Mesendoderm (in vitro differentiated cells): ENCODE results near the gene PNPLA3.

Experiments used
- DNase-seq: peaks from one replicate; pipeline ENCODE4 v3.0.0; 2013
- H2AK5ac ChIP-seq: 2 replicates; pipeline ENCODE4 v1.6.1; 2013; ENCODE audit warnings: low read length, inconsistent platforms
- H2BK120ac ChIP-seq: 2 replicates; pipeline ENCODE4 v1.6.1; 2013; ENCODE audit warnings: low read depth, mild to moderate bottlenecking, low read length, moderate library complexity, mixed read lengths
- H2BK15ac ChIP-seq: replicated peaks from 2 replicates; pipeline ENCODE4 v1.6.1; 2013; ENCODE audit warnings: low read depth, mild to moderate bottlenecking, moderate library complexity
- H2BK5ac ChIP-seq: 2 replicates; pipeline ENCODE4 v1.6.1; 2013; ENCODE audit warnings: low read length, inconsistent platforms
- H3K18ac ChIP-seq: 2 replicates; pipeline ENCODE4 v1.6.1; 2013; ENCODE audit warnings: mild to moderate bottlenecking, low read length, mixed read lengths
- H3K23ac ChIP-seq: one replicate; pipeline ENCODE4 v1.6.1; 2013; ENCODE audit warnings: low read length
- H3K27ac ChIP-seq: 2 replicates; pipeline ENCODE4 v1.5.1; 2013; ENCODE audit warnings: low read depth, mild to moderate bottlenecking, inconsistent platforms, low read length, moderate library complexity
- H3K27me3 ChIP-seq: 2 replicates; pipeline ENCODE4 v1.6.1; 2013; ENCODE audit warnings: low read length, control low read depth, mild to moderate bottlenecking, inconsistent platforms; ENCODE audit not compliant: insufficient read depth, poor library complexity
- H3K36me3 ChIP-seq: 2 replicates; pipeline ENCODE4 v1.6.1; 2013; ENCODE audit warnings: low read length, inconsistent platforms; ENCODE audit not compliant: control insufficient read depth, insufficient read depth
- H3K4ac ChIP-seq: one replicate; pipeline ENCODE4 v1.6.1; 2013; ENCODE audit warnings: low read depth, mild to moderate bottlenecking, low read length, moderate library complexity
- H3K4me1 ChIP-seq: 2 replicates; pipeline ENCODE4 v1.6.1; 2013; ENCODE audit warnings: low read depth, low read length, inconsistent platforms; ENCODE audit not compliant: control insufficient read depth
- H3K4me2 ChIP-seq: 2 replicates; pipeline ENCODE4 v1.6.1; 2013; ENCODE audit warnings: low read length
- H3K4me3 ChIP-seq: 2 replicates; pipeline ENCODE4 v1.5.1; 2013; ENCODE audit warnings: mild to moderate bottlenecking, low read length
- H3K56ac ChIP-seq: one replicate; pipeline ENCODE4 v1.6.1; 2013; ENCODE audit warnings: low read length
- H3K79me1 ChIP-seq: 2 replicates; pipeline ENCODE4 v1.6.1; 2013; ENCODE audit warnings: low read length, inconsistent platforms
- H3K79me2 ChIP-seq: 2 replicates; pipeline ENCODE4 v1.6.1; 2013; ENCODE audit warnings: mild to moderate bottlenecking, low read length; ENCODE audit not compliant: control insufficient read depth, insufficient read depth
- H3K9ac ChIP-seq: 2 replicates; pipeline ENCODE4 v1.6.1; 2013; ENCODE audit warnings: low read length, inconsistent platforms
- H4K5ac ChIP-seq: one replicate; pipeline ENCODE4 v1.6.1; 2013; ENCODE audit warnings: low read length
- H4K8ac ChIP-seq: one replicate; pipeline ENCODE4 v1.6.1; 2013; ENCODE audit warnings: low read depth, mild to moderate bottlenecking, control low read depth, low read length, moderate library complexity
- WGBS: extraction: QIAGEN DNeasy Blood & Tissue Kit; methylation state at CpG from one replicate; pipeline ENCODE4 v1.1.7; 2013; ENCODE audit warnings: low lambda C conversion rate, missing lambda C conversion rate; ENCODE audit not compliant: insufficient coverage; ENCODE audit errors: extremely low coverage; 5-methylcytosine and 5-hydroxymethylcytosine counted together

PNPLA3 gene

GRCh38 chr22:43988960-43989359 lies 65.4 kb downstream of the PNPLA3 start:
- no peaks in the 10 kb centered on the region for H3K27me3 ChIP-seq
- H4K8ac ChIP-seq = no peak overlapping the region
- peaks cover 6% of the 10 kb centered on the region for H3K36me3 ChIP-seq
- no peak overlapping the region for H3K18ac ChIP-seq
- H3K27ac ChIP-seq = no peak overlapping the region
- no peak overlapping the region for H2BK120ac ChIP-seq
- H3K79me2 ChIP-seq = no peaks in the 10 kb centered on the region
- H3K9ac ChIP-seq = no peak overlapping the region
- no peak overlapping the region for H3K56ac ChIP-seq
- no peak overlapping the region for H3K4me3 ChIP-seq
- no peak overlapping the region for H4K5ac ChIP-seq
- no CpG with 5 or more reads among the region's 10 CpGs for WGBS
- H2BK15ac ChIP-seq = no peak overlapping the region
- H3K4ac ChIP-seq = no peak overlapping the region
- no peaks in the 10 kb centered on the region for H3K79me1 ChIP-seq
- no peak for DNase-seq
- no peaks in the 10 kb centered on the region for H3K4me1 ChIP-seq
- no peak overlapping the region for H3K4me2 ChIP-seq
- no peak overlapping the region for H2BK5ac ChIP-seq
- H3K23ac ChIP-seq = no peak overlapping the region
- H2AK5ac ChIP-seq = no peak overlapping the region

GRCh38 chr22:43990044-43990443 lies 66.4 kb downstream of the PNPLA3 start:
- no peaks in the 10 kb centered on the region for H3K27me3 ChIP-seq
- no peaks in the 10 kb centered on the region for H3K79me1 ChIP-seq
- H3K4me1 ChIP-seq = no peaks in the 10 kb centered on the region
- no peak overlapping the region for H3K4me2 ChIP-seq
- H4K8ac ChIP-seq = no peak overlapping the region
- no peak overlapping the region for H3K9ac ChIP-seq
- no peak overlapping the region for H3K56ac ChIP-seq
- WGBS = no CpG with 5 or more reads among the region's 13 CpGs
- no peak for DNase-seq
- H3K18ac ChIP-seq = no peak overlapping the region
- H3K23ac ChIP-seq = no peak overlapping the region
- H3K4ac ChIP-seq = no peak overlapping the region
- no peak overlapping the region for H2AK5ac ChIP-seq
- H2BK5ac ChIP-seq = no peak overlapping the region
- H2BK15ac ChIP-seq = no peak overlapping the region
- H3K4me3 ChIP-seq = no peak overlapping the region
- peaks cover 5% of the 10 kb centered on the region for H3K36me3 ChIP-seq
- no peak overlapping the region for H2BK120ac ChIP-seq
- H3K27ac ChIP-seq = no peak overlapping the region
- no peaks in the 10 kb centered on the region for H3K79me2 ChIP-seq
- H4K5ac ChIP-seq = no peak overlapping the region

- Histone ChIP-seq H3K27ac (no peak overlapping the region), H4K8ac (no peak overlapping the region), H2BK15ac (no peak overlapping the region), H3K79me1 (no peaks in the 10 kb centered on the region), H2AK5ac (no peak overlapping the region), H4K5ac (no peak overlapping the region), H3K18ac (no peak overlapping the region), H2BK120ac (no peak overlapping the region), H3K4ac (no peak overlapping the region), H3K9ac (no peak overlapping the region), H3K79me2 (no peaks in the 10 kb centered on the region), H3K4me1 (no peaks in the 10 kb centered on the region), H3K23ac (no peak overlapping the region), H2BK5ac (no peak overlapping the region), H3K56ac (no peak overlapping the region), H3K4me3 (no peak overlapping the region), H3K4me2 (no peak overlapping the region), H3K36me3 (peaks cover 4% of the 10 kb centered on the region), H3K27me3 (no peaks in the 10 kb centered on the region)
- no CpG with 5 or more reads among the region's 11 CpGs for WGBS
- no peak for DNase-seq
Measured at GRCh38 chr22:43991316-43992020, 67.9 kb downstream of the PNPLA3 start.

GRCh38 chr22:43992331-43992821 lies 68.8 kb downstream of the PNPLA3 start:
- Histone ChIP-seq H3K56ac (no peak overlapping the region), H3K27ac (no peak overlapping the region), H2BK5ac (no peak overlapping the region), H2BK120ac (no peak overlapping the region), H3K79me1 (no peaks in the 10 kb centered on the region), H2BK15ac (no peak overlapping the region), H3K18ac (no peak overlapping the region), H3K9ac (no peak overlapping the region), H3K4me1 (no peaks in the 10 kb centered on the region), H2AK5ac (no peak overlapping the region), H3K4me3 (no peak overlapping the region), H4K8ac (no peak overlapping the region), H3K27me3 (no peaks in the 10 kb centered on the region), H3K23ac (no peak overlapping the region), H3K4me2 (no peak overlapping the region), H4K5ac (no peak overlapping the region), H3K79me2 (no peaks in the 10 kb centered on the region), H3K4ac (no peak overlapping the region), H3K36me3 (peaks cover 4% of the 10 kb centered on the region)
- WGBS = no CpG with 5 or more reads among the region's 16 CpGs
- no peak for DNase-seq

GRCh38 chr22:43993072-43993760 lies 69.6 kb downstream of the PNPLA3 start:
- Histone ChIP-seq H3K4ac (no peak overlapping the region), H3K23ac (no peak overlapping the region), H3K56ac (no peak overlapping the region), H3K18ac (no peak overlapping the region), H4K8ac (no peak overlapping the region), H4K5ac (no peak overlapping the region), H3K27ac (no peak overlapping the region), H2BK5ac (no peak overlapping the region), H3K4me2 (no peak overlapping the region), H3K79me1 (no peaks in the 10 kb centered on the region), H2AK5ac (no peak overlapping the region), H2BK15ac (no peak overlapping the region), H2BK120ac (no peak overlapping the region), H3K4me1 (no peaks in the 10 kb centered on the region), H3K36me3 (peaks cover 4% of the 10 kb centered on the region), H3K27me3 (no peaks in the 10 kb centered on the region), H3K9ac (no peak overlapping the region), H3K79me2 (no peaks in the 10 kb centered on the region), H3K4me3 (no peak overlapping the region)
- WGBS = no CpG with 5 or more reads among the region's 20 CpGs
- DNase-seq = peak; percentile 75
